HG03196 (cell line): ENCODE measurements around the gene BOC.

Experiments used
- ATAC-seq: cut with Tn5 transposase; IDR thresholded peaks from one replicate; pipeline ENCODE4 v1.9.1; 2021; ENCODE audit not compliant: unreplicated experiment

The BOC gene

DNA sequence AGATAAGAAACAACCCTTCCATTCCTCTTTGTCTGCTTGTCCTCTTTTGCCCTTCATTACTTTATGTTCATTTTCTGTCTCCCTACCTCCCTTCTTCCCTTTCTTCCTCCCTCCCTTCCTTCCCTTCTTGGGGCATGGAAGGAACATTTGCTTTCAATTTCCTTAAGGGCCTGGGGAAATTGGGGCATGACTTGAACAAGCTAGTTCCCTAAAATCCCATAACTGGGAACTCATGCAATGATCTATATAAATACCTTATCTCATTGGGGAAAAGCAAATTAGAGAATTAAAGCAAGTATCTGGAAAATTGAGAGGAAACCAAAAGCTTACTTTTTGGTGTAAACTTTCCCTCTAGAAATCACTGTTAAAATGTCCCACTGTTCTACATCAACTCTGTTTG lies 35.7 kb downstream of the BOC start:
- no peak for ATAC-seq

DNA sequence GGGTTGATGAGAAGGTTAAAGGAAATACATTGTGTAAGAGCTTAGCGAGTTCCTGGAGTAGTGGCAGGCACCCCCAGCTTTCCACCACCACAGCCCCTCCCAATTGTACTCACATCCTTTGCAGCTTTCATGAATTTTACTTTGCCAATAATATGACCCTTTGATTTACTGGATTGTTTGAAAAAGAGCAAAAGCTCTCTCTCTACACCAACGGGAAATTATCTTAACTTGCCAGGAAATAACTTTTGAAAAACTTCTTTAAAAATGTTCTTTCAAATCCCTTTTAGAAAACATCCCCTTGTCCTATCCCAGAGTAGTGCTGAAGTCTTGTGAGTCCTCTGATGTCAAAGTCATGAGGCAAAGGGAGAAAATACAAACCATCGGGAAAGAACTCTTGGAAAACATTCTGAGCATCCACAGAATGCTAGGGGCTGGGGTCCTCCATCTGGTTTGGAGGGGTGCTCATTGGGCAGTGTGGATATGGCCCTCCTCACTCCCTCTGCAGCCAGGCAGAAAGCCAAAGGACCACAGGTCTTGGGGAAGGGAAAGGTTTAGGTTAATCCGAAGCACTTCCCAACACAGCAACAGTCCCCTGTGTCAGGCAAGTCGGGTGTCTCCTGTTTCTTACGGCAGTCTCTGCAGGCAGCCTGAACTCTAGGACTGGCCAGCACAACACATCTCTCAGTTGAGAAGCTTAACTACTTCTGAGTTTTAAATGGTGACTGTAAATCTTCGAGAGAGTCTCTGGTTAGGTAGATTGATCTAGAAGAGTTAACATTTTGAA lies 36.5 kb downstream of the BOC start:
- no peak for ATAC-seq

DNA sequence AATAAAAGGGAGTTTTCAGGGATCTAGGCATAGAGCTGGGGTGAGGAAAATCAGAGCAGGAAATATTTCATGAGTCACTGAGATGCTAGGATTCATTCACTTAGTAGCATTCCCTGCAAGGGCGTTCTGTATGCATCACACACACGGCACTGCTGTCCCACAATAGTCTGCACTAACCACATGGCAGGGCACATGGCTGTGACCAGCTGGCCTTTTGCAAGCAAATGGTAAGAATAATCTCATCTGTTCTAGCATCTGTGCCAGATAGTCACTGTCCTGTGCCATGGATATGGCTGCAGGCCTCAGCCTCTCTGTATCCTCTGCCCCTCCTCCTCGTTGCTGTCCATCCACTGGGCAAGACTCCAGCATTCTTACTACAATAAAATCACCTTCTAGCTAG lies 37.8 kb downstream of the BOC start:
- ATAC-seq = no peak

DNA sequence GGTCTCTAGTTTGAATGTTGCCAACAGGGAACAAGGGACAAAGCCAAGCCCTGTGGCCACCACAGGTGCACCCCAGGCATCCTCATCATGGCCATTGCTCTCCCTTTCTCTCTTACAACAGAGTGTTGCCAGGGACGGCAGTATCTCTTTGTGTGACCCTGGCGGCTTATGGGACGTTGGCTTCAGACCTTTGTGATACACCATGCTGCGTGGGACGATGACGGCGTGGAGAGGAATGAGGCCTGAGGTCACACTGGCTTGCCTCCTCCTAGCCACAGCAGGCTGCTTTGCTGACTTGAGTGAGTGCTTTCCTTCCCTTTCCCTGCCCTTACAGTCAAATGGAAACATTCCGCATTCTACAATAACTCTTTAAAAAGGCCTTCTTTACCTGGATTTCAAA lies 38.2 kb downstream of the BOC start:
- ATAC-seq = no peak

DNA sequence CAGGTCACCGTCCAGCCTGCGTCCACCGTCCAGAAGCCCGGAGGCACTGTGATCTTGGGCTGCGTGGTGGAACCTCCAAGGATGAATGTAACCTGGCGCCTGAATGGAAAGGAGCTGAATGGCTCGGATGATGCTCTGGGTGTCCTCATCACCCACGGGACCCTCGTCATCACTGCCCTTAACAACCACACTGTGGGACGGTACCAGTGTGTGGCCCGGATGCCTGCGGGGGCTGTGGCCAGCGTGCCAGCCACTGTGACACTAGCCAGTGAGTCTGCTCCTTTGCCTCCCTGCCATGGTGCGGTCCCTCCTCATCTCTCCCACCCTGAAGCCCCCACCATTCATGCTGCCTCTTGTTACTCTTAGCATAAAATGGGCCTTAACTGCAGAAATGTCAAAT lies 39.2 kb downstream of the BOC start:
- ATAC-seq = no peak

DNA sequence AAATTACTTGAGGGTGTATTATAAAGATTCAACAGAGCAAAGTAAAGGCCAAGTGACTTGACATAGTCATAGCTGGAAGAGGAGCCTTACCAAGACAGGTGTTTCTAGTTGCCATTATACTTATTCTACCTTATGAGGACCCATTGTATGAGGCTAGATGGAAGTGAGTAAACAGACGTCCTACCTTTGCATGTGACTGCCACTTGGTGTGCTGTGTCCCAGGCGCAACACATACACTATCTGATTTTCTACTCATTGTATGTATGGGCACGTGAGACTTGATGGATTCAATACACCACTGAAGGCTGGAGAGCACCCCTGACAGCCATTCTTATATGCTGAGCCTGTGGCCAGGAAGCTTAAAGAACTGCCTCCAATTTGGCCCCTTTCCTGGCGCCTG lies 40.5 kb downstream of the BOC start:
- ATAC-seq = no peak

DNA sequence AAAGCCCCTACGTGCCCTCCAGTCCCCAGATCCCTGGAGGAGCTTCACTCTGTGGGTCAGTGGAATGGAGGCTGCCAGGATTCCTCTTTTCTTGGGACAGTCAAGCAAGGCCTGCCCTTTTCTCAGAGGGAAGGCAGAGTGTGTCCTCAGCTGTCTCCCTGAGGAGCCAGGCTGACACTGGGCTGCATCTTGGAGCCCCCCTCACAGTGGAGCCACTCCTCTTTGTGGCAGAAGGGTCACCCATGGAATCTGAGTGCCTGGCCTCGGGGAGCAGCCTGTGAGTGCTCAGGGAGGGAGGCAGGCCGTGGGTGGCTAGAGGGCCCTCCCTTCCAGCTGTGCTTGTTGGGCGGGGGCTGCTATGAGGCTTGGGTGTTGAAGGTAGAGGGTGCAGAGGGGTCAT lies 41.2 kb downstream of the BOC start:
- no peak for ATAC-seq

DNA sequence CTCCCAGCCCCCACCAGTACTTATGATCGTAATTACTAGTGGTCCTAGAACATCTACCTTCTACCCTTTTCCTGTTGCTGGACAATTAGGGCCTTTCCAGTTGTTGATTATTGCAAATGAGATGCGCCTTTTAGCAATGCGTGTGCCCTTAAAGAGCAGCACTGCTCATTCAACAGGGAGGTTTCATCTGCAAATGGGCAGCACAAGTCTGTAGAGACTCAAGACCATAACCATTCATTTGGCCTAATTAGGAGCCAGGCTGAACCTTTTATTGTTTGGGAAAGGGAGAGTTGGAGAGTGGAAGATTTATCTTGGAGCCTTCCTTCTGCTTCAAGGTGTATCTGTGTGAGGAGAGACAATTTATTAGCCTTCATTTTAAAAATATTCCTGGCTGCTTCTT lies 42.3 kb downstream of the BOC start:
- no peak for ATAC-seq

DNA sequence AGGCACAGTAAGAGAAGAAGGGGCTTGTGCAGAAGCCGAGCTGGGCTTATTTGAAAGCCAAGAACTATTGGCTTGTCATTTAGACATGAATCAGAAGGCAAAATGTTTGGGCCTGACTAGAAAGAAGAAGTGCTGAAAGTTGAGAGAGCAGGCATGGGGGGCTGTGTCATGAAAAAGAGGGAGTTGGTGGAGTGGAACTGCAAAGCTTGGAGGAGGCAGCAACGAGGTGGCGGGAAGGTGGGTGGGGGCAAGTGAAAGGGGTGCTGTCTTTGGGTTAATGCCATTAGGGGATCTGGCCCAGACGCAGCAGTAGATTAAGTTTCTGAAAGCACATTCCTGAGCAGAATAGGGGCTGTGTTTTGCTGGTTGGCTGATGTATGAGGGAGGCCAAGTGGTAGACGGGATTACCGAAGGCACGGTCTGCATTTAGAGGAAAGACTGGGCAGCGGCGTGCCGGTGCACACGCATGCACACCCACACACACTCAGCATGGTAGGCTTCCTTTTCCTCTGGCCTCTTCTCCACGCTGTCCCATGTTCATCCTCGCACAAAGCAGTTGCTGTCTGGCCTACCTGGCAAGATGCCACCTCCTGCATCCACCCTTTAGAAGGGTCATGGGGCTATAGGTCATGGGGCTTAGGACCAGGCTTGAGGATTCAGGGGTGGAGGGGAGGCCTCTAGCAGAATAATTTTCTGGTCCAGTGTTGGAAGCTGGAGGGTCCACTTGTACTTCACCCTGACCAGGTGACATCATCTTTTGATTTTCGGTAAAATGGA lies 43.0 kb downstream of the BOC start:
- no peak for ATAC-seq

DNA sequence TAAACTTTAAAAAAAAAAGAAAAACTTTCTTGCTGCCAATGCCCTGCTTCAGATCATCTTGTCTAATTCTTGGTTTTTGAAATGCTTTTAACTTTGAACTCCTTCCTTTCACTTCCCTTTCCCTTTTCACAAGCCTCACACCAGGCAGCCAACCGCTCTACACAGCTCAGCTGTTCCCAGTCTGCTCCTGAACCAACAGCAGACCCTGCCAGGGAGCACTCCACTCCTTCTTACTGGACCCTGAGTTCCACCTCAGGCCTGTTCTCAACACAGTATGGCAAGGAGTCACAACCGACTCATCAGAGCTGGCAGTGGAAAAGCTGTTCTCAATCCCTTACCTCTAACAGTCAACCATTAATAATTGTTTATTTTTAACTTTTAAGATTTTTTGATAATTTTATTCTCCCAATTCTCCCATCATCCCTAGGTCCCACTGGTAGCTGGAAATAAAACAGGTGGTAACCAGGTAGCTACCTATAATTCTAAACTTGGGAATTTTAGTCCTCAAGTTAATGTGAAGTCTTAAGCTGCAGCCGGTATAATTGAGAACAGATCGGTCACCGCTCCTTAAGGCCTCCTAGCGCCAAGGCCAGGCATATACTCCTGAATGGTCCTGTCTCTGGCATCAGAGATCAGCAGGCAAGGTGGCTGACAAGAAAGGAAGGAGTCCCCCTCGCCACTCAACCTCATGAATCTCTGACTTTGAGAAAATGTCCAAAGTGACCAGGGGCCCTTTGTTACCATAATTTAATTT lies 43.9 kb downstream of the BOC start:
- ATAC-seq = no peak

DNA sequence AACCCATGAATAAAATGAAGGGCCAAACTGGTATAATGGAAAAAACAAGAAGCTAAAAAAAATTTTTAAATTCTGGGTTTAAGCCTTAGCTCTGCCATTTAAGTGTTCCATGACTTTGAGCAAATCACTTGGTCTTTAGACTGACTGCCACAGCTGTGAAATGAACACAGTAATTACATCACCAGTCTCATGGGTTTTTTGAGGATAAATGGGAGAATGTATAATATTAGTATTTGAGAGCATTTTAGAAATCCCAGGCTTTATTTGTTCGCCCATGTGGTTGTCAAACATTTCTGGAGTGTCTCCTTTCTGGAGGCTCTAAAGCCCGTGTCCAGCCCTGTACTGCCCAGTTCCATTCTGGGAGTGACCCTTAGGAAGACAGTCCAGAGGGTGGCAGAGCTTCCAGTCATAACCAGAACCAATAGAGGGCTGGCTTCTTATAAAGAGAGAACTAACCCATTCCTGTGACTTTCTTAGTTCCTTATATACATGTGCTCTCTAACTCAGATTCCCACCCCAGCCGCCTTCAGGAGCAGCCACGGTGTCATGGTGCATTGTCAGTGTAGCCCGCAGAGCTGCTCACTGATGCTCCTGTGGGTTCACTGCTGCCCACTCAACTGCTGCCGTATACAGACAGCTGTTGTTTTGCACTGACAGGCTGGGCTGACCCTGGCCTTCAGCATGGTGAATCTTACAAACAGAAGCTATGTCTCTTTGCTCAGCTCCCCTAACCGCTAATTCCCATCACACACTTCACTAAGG lies 44.7 kb downstream of the BOC start:
- no peak for ATAC-seq

DNA sequence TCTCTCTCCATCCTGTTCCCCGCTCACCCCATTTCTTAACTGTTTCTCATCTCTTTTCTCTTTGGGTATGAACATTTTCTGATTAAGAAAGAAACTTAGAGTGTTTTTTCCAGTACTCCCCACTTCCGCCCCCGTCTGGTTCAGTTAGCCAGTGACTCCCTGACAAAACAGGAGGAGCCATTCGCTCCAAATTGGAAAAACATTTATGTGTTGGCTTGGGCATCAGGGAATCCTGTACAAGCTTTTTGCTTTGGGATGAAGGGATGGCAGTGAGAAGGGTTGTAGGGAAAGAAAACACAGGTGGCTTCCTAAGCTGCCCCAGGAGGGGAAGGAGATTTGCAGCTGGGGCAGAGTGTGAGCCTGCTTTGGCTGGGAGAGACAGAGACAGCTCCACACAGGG lies 47.0 kb downstream of the BOC start:
- ATAC-seq = no peak

DNA sequence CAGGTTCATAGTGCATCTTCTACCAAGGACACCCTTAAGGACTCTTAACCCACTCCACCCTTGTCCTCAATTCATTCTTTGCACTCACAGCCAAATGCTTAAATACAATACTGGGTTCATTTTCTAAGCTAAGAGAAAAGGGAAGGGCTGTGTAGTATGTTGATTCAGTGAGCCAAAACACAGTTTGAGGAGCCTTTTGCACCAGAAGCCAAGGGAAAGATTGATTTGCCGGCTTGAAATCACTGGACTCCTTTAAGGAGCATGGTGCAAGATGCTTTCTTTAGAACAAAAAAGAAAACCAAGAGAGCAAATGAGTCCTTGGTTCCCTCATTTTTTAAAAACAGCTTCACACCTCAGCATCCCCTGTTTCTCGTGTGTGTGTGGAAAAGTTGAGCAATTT lies 47.8 kb downstream of the BOC start:
- no peak for ATAC-seq

DNA sequence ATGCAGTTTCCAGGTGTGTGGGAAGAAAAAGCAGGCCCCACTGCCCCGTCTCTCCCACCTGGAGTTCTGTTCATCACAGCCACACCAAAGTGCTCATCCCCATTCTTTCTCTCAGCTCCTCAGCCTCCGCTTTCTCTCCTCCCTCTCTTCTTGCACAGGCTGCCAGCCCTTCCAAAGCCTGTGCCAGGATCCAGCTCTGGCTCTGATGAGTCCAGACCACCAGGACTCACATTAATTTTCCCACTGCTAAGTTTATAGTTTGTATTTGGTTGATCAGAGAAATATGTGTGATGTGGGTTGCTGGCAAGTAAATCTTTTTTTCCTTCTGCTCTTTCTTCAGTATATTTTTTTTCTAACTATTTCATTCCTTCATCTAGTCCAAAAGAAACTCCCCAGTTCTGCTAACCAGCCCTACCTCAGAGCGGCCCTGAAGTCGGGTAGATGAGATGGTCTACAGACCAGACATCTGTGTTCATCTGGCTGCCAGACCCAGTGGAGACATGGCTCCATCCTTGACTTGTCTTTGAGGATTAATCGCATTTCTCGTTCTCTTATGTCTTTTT lies 49.8 kb downstream of the BOC start:
- ATAC-seq = no peak

DNA sequence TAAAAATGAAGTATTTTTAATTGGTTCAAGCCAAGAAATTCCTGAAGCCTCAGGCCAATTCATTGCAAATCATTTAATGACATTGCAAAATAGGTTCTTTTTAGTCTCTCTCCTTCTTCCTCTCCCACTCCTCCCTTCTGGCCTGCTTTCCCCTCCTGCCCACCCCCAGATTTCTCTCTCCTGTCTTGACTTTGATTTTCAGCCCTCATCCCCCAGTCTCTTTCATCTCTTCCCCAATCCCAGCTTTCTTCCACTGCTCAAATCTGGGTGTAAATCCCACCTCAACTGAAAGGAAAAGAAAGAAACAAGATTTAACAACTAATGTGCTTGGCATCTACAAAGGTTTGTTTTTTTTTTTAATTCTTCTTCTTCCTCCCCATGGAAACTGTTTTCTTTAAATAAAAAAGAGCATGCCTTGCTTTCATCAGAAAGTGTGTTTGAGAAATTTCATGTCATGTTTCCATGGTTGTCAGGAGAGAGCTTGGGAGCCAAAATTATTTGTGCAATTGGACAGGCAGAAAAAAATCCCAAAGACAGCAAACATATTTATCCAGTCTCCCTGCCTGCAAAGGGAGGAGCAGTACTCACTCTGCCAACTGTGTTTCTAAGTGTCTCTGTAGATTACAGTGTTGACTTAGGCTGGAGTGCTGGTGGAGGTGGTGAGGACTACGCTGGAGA lies 50.4 kb downstream of the BOC start:
- no peak for ATAC-seq

DNA sequence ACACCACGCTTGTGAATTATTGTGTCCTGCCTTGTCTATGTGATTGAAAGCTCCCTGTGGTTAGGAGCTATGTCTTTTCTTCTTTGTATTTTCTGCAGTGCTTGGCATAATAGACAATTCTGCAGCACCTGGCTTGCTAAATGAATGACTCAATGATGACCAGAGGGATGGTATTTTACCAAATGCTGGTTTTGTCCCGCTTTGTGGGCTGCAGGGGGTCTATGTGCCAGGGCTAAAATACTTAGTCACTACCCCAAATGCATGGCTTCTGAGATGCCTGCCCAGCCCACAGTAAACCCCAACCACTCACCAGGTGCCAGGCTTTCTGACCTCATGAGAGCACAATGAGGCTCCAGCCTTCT lies 50.9 kb downstream of the BOC start:
- ATAC-seq = no peak

DNA sequence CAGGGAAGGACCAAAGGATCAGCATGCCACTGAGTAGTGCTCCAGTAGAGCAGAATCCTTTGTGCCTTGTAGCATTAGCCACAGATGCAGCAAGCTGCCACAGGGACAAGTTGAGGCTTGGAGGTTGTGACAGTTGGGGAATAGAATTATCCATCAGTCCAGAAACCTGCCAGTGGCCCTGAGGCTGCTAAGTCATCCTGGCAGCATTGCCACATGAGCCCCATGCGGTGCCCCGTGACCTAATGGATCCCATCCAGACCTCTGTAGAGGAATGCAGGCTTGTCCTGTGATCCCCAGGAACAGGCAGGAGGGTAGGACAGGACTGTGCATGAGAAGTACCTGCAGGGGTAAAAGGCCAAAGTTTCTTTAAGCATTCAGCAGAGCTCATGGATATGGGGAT lies 51.7 kb downstream of the BOC start:
- no peak for ATAC-seq

DNA sequence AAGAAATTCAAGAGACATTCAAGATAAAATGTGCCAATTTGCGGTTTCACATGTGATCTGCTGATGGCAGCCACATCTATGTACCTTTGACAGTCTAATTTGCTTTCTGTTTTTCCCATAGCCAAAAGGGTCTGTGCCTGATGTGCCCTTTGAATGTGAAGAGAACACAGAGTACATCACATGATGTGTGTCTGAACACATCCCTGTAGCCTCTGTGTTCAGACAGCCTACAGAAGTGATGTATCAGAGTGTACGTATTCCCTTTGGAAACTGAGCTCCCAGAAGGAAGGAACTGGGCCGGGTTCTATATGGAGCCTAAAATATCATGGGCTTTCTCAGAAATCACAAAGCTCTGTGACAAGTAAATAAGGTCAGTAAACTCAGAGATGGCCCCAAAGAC lies 52.4 kb downstream of the BOC start:
- no peak for ATAC-seq

DNA sequence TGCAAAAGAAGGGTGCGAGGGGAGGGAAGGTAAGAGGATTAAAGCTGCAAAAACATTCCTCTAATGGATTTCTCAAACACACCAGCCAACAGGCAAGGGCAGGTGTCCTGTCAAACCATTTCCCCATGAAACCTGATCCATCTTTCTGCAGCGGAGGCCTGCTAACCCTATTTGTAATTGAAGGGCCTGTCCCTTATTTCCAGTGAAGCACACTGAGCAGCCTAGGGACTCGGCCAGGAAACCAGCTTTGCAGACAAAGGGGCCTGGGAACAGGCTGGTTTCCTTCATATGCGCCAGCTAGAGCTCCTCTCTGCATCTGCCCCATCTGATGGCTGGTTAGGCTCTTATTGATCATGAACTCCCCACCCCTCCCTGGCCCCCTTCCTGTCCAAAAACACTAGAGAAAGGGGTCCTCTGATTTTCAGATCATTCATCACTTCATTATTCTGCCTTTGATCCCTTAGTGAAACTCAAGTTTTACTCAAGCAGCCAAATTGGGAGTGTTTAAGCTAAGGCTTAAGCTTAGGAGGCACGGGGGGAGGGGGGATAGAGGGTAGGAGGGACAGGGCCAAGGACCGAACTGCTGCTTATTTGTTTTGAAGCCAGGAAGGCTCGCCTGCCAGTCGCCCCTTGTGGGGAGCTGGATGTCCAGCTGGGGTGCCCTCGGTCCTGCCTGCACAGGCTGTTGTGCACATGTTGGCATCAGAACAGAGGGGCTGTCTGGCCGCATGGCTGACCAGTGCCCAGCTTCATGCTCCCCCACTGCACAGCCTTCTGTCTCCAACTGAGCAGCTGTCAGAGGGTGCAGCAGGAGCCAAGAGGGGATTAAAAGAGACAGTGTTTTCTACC lies 53.1 kb downstream of the BOC start:
- no peak for ATAC-seq

DNA sequence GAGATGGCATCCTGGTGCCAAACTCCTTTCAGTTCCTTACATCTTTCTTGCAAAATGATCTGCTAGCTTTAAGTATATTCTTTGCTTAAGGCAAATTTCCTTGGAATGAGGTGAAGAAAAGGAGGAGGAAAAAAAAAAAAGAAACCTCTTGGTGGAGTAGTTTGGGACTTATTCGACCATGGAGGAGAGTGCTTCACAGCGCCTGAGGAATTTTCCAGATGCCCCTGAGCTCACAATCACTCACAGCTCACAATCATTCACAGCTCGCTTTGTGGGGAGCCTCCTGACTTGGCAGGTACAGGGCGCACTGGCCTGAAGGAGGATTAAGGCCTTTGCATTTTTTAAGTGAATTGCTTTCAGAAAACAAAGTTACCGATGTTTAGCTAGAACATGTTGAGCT lies 53.9 kb downstream of the BOC start:
- no peak for ATAC-seq
